OCI-LY1 (cell line): ENCODE measurements around the gene LAMTOR4.

Experiments used
- H2AFZ ChIP-seq: fragments of 200-600 bp; sonication (generic), shearing (Covaris generic); 2 replicates; pipeline ENCODE4 v1.6.0; 2014; ENCODE audit warnings: antibody characterized with exemption, mild to moderate bottlenecking, low read length
- H3F3A ChIP-seq: fragments of 200-600 bp; sonication (generic), shearing (Covaris generic); 2 replicates; pipeline ENCODE4 v1.6.0; 2014; ENCODE audit warnings: mild to moderate bottlenecking, antibody characterized with exemption, low read length, moderate library complexity; ENCODE audit not compliant: insufficient read depth
- H3K27ac ChIP-seq: fragments of 200-600 bp; sonication (generic); 2 replicates; pipeline ENCODE4 v1.5.1; 2014; ENCODE audit warnings: low read length, mixed run types, mild to moderate bottlenecking, low read depth; ENCODE audit not compliant: poor library complexity, severe bottlenecking
- H3K27me3 ChIP-seq: fragments of 200-600 bp; sonication (generic); 2 replicates; pipeline ENCODE4 v1.6.0; 2014; ENCODE audit warnings: antibody characterized with exemption, mild to moderate bottlenecking, low read length, moderate library complexity; ENCODE audit not compliant: insufficient read depth
- H3K36me3 ChIP-seq: fragments of 200-600 bp; sonication (generic); 2 replicates; pipeline ENCODE4 v1.6.1; 2014; ENCODE audit warnings: mild to moderate bottlenecking, antibody characterized with exemption, low read length, moderate library complexity, mixed read lengths; ENCODE audit not compliant: insufficient read depth
- H3K4me1 ChIP-seq: fragments of 200-600 bp; sonication (generic); 2 replicates; pipeline ENCODE4 v1.5.1; 2014; ENCODE audit warnings: mild to moderate bottlenecking, low read length, moderate library complexity; ENCODE audit not compliant: insufficient read depth, severe bottlenecking
- H3K4me2 ChIP-seq: fragments of 200-600 bp; sonication (generic), shearing (Covaris generic); 2 replicates; pipeline ENCODE4 v1.6.1; 2014; ENCODE audit warnings: low read length
- H3K4me3 ChIP-seq: fragments of 200-600 bp; sonication (generic); 2 replicates; pipeline ENCODE4 v1.5.1; 2014; ENCODE audit warnings: low read length, low read depth, mild to moderate bottlenecking, mixed read lengths; ENCODE audit not compliant: poor library complexity, severe bottlenecking
- H3K79me2 ChIP-seq: fragments of 200-600 bp; shearing (Covaris generic); 2 replicates; pipeline ENCODE4 v1.6.1; 2016; ENCODE audit warnings: mixed run types, low read length, mixed read lengths; ENCODE audit not compliant: insufficient read depth
- H3K9ac ChIP-seq: fragments of 200-600 bp; sonication (generic), shearing (Covaris generic); 2 replicates; pipeline ENCODE4 v1.6.1; 2014; ENCODE audit warnings: mild to moderate bottlenecking, low read length, mixed read lengths
- H3K9me2 ChIP-seq: fragments of 200-600 bp; sonication (generic), shearing (Covaris generic); 2 replicates; pipeline ENCODE4 v1.6.1; 2014; ENCODE audit warnings: low read depth, mild to moderate bottlenecking, low read length, mixed read lengths
- H3K9me3 ChIP-seq: fragments of 200-600 bp; shearing (Covaris generic); 2 replicates; pipeline ENCODE4 v1.6.1; 2014; ENCODE audit warnings: low read length, mixed read lengths
- H4K20me1 ChIP-seq: fragments of 200-600 bp; sonication (generic), shearing (Covaris generic); 2 replicates; pipeline ENCODE4 v1.6.0; 2016; ENCODE audit warnings: mild to moderate bottlenecking, low read length; ENCODE audit not compliant: insufficient read depth
- EZH2 ChIP-seq: fragments of 200-600 bp; sonication (generic), shearing (Covaris generic); IDR thresholded peaks from 2 replicates; pipeline ENCODE4 v1.8.0; 2017; ENCODE audit warnings: borderline replicate concordance, mixed run types, mild to moderate bottlenecking, antibody characterized with exemption, low read length, moderate library complexity, mixed read lengths
- TF ChIP-seq, protein P1 (sequence below): fragments of 200-600 bp; sonication (generic), shearing (Covaris generic); IDR thresholded peaks from 2 replicates; pipeline ENCODE4 v1.5.1; 2017; ENCODE audit warnings: mild to moderate bottlenecking, antibody characterized with exemption, low read length, moderate library complexity, mixed read lengths

Gene LAMTOR4

DNA sequence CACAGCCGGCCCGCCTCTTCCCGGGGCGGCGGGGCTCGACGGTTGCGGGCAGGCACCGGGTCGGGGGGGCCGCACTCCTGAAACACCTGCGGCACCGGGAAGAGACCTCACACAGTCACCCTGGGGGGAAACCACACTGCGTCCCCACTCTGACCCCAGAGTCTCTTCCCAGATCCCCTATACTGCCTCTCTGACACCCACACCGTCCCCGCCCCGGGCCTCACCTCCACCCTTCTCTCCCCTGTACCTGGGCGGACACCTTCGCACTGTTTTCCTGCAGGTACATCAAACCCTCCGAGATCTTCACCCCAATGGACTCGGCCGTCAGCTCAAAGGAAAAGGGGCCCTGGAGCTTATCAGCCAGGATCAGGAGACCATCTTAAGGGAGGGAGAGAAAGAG, 23.1 kb downstream of the LAMTOR4 start:
- Histone ChIP-seq H3K4me1 (peaks cover 34% of the 10 kb centered on the region), H4K20me1 (no peaks in the 10 kb centered on the region), H3K36me3 (no peaks in the 10 kb centered on the region; the same call in 1 of the 2 replicates), H3K4me3 (peak overlapping the region; percentile 57), H3K27ac (no peak overlapping the region), H3K4me2 (peak overlapping the region; percentile 76), H2AFZ (no peak overlapping the region), H3K9me3 (no peaks in the 10 kb centered on the region), H3K9me2 (no peaks in the 10 kb centered on the region), H3K9ac (no peak overlapping the region; the same call in 1 of the 2 replicates), H3F3A (no peaks in the 10 kb centered on the region; the same call in 1 of the 2 replicates), H3K79me2 (no peaks in the 10 kb centered on the region), H3K27me3 (peaks cover 20% of the 10 kb centered on the region)
- TF ChIP-seq, protein P1, sequence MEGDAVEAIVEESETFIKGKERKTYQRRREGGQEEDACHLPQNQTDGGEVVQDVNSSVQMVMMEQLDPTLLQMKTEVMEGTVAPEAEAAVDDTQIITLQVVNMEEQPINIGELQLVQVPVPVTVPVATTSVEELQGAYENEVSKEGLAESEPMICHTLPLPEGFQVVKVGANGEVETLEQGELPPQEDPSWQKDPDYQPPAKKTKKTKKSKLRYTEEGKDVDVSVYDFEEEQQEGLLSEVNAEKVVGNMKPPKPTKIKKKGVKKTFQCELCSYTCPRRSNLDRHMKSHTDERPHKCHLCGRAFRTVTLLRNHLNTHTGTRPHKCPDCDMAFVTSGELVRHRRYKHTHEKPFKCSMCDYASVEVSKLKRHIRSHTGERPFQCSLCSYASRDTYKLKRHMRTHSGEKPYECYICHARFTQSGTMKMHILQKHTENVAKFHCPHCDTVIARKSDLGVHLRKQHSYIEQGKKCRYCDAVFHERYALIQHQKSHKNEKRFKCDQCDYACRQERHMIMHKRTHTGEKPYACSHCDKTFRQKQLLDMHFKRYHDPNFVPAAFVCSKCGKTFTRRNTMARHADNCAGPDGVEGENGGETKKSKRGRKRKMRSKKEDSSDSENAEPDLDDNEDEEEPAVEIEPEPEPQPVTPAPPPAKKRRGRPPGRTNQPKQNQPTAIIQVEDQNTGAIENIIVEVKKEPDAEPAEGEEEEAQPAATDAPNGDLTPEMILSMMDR = no peak

- H3K36me3 ChIP-seq = no peaks in the 10 kb centered on the region; the same call in 1 of the 2 replicates
- no peaks in the 10 kb centered on the region for H3K79me2 ChIP-seq
- no peak overlapping the region for H3K4me3 ChIP-seq
- peaks cover 28% of the 10 kb centered on the region for H3K4me1 ChIP-seq
- no peak overlapping the region for H3K4me2 ChIP-seq
- H3F3A ChIP-seq = no peaks in the 10 kb centered on the region; the same call in 1 of the 2 replicates
- no peak overlapping the region for H3K9ac ChIP-seq
- no peak for TF ChIP-seq EZH2
- TF ChIP-seq, protein P1 = peak; percentile 47; the same call in 1 of the 2 replicates
- no peak overlapping the region for H3K27ac ChIP-seq
- H4K20me1 ChIP-seq = no peaks in the 10 kb centered on the region
- peaks cover 14% of the 10 kb centered on the region for H3K27me3 ChIP-seq
- H3K9me3 ChIP-seq = no peaks in the 10 kb centered on the region
- H3K9me2 ChIP-seq = no peaks in the 10 kb centered on the region
- H2AFZ ChIP-seq = no peak overlapping the region
These were observed 25.2 kb downstream of the LAMTOR4 start for GRCh38 chr7:100173806-100174495.

GRCh38 chr7:100174582-100174981, 25.9 kb downstream of the LAMTOR4 start:
- H3K9me3 ChIP-seq = no peaks in the 10 kb centered on the region
- peaks cover 14% of the 10 kb centered on the region for H3K27me3 ChIP-seq
- H3F3A ChIP-seq = no peaks in the 10 kb centered on the region; the same call in 1 of the 2 replicates
- H3K27ac ChIP-seq = no peak overlapping the region
- H3K9me2 ChIP-seq = no peaks in the 10 kb centered on the region
- H3K79me2 ChIP-seq = no peaks in the 10 kb centered on the region
- H3K9ac ChIP-seq = no peak overlapping the region
- H3K4me3 ChIP-seq = no peak overlapping the region
- H2AFZ ChIP-seq = no peak overlapping the region
- no peak for TF ChIP-seq EZH2
- H3K36me3 ChIP-seq = no peaks in the 10 kb centered on the region; the same call in 1 of the 2 replicates
- H4K20me1 ChIP-seq = no peaks in the 10 kb centered on the region
- peaks cover 25% of the 10 kb centered on the region for H3K4me1 ChIP-seq
- no peak overlapping the region for H3K4me2 ChIP-seq
